T-helper 1 cell treated with Interleukin-12 subunit alpha and Interleukin-12 subunit beta and Interleukin-4 antibody, amounts not matched to agents 30 μg/mL and 1 μg/mL, for 36 hours (primary cell): Measurements from ENCODE around the gene NCAPD2.
"Not testable (repeated sequence)": the region's sequence is repeated elsewhere in the genome, so short reads cannot be mapped to it uniquely, and the experiment has no call there.

Experiments
- H3K27ac Mint-ChIP-seq: one replicate; pipeline ENCODE4 v1.8.0; 2021; ENCODE audit warnings: mild to moderate bottlenecking, mixed read lengths
- H3K27me3 Mint-ChIP-seq: one replicate; pipeline ENCODE4 v1.8.0; 2021; ENCODE audit warnings: low read depth, mixed read lengths
- H3K36me3 Mint-ChIP-seq: one replicate; pipeline ENCODE4 v1.8.0; 2021; ENCODE audit warnings: low read depth, mixed read lengths
- H3K4me1 Mint-ChIP-seq: one replicate; pipeline ENCODE4 v1.8.0; 2021; ENCODE audit warnings: low read depth, mixed read lengths
- H3K4me3 Mint-ChIP-seq: one replicate; pipeline ENCODE4 v1.8.0; 2021; ENCODE audit warnings: mild to moderate bottlenecking, moderate library complexity, mixed read lengths
- H3K9me3 Mint-ChIP-seq: one replicate; pipeline ENCODE4 v1.8.0; 2021; ENCODE audit warnings: mixed read lengths

NCAPD2 gene

GRCh38 chr12:6532927-6533652 lies 39.2 kb downstream of the NCAPD2 start:
- H3K36me3 Mint-ChIP-seq, result peaks cover 57% of the 10 kb centered on the region
- peak overlapping the region; percentile 98 for H3K27ac Mint-ChIP-seq
- peaks cover 39% of the 10 kb centered on the region for H3K4me1 Mint-ChIP-seq

DNA sequence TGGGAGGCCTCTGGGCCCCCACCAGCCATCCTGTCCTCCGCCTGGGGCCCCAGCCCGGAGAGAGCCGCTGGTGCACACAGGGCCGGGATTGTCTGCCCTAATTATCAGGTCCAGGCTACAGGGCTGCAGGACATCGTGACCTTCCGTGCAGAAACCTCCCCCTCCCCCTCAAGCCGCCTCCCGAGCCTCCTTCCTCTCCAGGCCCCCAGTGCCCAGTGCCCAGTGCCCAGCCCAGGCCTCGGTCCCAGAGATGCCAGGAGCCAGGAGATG lies 39.7 kb downstream of the NCAPD2 start:
- H3K9me3 Mint-ChIP-seq, result no peaks in the 10 kb centered on the region
- H3K4me3 Mint-ChIP-seq, result peak overlapping the region; percentile 92
- H3K27ac Mint-ChIP-seq, result peak overlapping the region; percentile 98
- peaks cover 54% of the 10 kb centered on the region for H3K36me3 Mint-ChIP-seq
- peaks cover 39% of the 10 kb centered on the region for H3K4me1 Mint-ChIP-seq
- H3K27me3 Mint-ChIP-seq, result no peaks in the 10 kb centered on the region

More at GRCh38 chr12:6532927-6533652, 39.2 kb downstream of the NCAPD2 start:
- Mint-ChIP-seq H3K27me3 (no peaks in the 10 kb centered on the region), H3K9me3 (no peaks in the 10 kb centered on the region), H3K4me3 (peak overlapping the region; percentile 92)

DNA sequence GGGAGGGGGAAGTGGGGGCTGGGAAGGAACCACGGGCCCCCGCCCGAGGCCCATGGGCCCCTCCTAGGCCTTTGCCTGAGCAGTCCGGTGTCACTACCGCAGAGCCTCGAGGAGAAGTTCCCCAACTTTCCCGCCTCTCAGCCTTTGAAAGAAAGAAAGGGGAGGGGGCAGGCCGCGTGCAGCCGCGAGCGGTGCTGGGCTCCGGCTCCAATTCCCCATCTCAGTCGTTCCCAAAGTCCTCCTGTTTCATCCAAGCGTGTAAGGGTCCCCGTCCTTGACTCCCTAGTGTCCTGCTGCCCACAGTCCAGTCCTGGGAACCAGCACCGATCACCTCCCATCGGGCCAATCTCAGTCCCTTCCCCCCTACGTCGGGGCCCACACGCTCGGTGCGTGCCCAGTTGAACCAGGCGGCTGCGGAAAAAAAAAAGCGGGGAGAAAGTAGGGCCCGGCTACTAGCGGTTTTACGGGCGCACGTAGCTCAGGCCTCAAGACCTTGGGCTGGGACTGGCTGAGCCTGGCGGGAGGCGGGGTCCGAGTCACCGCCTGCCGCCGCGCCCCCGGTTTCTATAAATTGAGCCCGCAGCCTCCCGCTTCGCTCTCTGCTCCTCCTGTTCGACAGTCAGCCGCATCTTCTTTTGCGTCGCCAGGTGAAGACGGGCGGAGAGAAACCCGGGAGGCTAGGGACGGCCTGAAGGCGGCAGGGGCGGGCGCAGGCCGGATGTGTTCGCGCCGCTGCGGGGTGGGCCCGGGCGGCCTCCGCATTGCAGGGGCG lies 40.2 kb downstream of the NCAPD2 start, which contains the start of gene GAPDH:
Gene GAPDH, plus strand, starts transcription at position 595 of the 772 bp plus-strand sequence. CDS start 316 bp downstream, outside the sequence.
- Mint-ChIP-seq H3K9me3 (no peaks in the 10 kb centered on the region), H3K36me3 (peaks cover 51% of the 10 kb centered on the region), H3K4me3 (peak within 1 kb of the TSS; percentile 92), H3K27me3 (no peaks in the 10 kb centered on the region), H3K27ac (peak within 1 kb of the TSS; percentile 98), H3K4me1 (peaks cover 40% of the 10 kb centered on the region)

- Mint-ChIP-seq H3K9me3 (no peaks in the 10 kb centered on the region), H3K4me3 (peak overlapping the region; percentile 92), H3K27ac (peak overlapping the region; percentile 98), H3K27me3 (no peaks in the 10 kb centered on the region), H3K4me1 (peaks cover 45% of the 10 kb centered on the region), H3K36me3 (peaks cover 56% of the 10 kb centered on the region)
Measured at GRCh38 chr12:6534695-6534944, 40.7 kb downstream of the NCAPD2 start.

DNA sequence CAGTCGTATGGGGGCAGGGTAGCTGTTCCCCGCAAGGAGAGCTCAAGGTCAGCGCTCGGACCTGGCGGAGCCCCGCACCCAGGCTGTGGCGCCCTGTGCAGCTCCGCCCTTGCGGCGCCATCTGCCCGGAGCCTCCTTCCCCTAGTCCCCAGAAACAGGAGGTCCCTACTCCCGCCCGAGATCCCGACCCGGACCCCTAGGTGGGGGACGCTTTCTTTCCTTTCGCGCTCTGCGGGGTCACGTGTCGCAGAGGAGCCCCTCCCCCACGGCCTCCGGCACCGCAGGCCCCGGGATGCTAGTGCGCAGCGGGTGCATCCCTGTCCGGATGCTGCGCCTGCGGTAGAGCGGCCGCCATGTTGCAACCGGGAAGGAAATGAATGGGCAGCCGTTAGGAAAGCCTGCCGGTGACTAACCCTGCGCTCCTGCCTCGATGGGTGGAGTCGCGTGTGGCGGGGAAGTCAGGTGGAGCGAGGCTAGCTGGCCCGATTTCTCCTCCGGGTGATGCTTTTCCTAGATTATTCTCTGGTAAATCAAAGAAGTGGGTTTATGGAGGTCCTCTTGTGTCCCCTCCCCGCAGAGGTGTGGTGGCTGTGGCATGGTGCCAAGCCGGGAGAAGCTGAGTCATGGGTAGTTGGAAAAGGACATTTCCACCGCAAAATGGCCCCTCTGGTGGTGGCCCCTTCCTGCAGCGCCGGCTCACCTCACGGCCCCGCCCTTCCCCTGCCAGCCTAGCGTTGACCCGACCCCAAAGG lies 41.2 kb downstream of the NCAPD2 start:
- Mint-ChIP-seq H3K36me3 (peaks cover 56% of the 10 kb centered on the region), H3K27me3 (no peaks in the 10 kb centered on the region), H3K4me3 (peak overlapping the region; percentile 92), H3K27ac (peak overlapping the region; percentile 98), H3K9me3 (no peaks in the 10 kb centered on the region), H3K4me1 (peaks cover 50% of the 10 kb centered on the region)

DNA sequence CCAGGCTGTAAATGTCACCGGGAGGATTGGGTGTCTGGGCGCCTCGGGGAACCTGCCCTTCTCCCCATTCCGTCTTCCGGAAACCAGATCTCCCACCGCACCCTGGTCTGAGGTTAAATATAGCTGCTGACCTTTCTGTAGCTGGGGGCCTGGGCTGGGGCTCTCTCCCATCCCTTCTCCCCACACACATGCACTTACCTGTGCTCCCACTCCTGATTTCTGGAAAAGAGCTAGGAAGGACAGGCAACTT lies 41.7 kb downstream of the NCAPD2 start:
- Mint-ChIP-seq H3K36me3 (peaks cover 51% of the 10 kb centered on the region), H3K4me1 (peaks cover 49% of the 10 kb centered on the region), H3K4me3 (peak overlapping the region; percentile 92), H3K27ac (peak overlapping the region; percentile 98), H3K27me3 (no peaks in the 10 kb centered on the region), H3K9me3 (no peaks in the 10 kb centered on the region)

DNA sequence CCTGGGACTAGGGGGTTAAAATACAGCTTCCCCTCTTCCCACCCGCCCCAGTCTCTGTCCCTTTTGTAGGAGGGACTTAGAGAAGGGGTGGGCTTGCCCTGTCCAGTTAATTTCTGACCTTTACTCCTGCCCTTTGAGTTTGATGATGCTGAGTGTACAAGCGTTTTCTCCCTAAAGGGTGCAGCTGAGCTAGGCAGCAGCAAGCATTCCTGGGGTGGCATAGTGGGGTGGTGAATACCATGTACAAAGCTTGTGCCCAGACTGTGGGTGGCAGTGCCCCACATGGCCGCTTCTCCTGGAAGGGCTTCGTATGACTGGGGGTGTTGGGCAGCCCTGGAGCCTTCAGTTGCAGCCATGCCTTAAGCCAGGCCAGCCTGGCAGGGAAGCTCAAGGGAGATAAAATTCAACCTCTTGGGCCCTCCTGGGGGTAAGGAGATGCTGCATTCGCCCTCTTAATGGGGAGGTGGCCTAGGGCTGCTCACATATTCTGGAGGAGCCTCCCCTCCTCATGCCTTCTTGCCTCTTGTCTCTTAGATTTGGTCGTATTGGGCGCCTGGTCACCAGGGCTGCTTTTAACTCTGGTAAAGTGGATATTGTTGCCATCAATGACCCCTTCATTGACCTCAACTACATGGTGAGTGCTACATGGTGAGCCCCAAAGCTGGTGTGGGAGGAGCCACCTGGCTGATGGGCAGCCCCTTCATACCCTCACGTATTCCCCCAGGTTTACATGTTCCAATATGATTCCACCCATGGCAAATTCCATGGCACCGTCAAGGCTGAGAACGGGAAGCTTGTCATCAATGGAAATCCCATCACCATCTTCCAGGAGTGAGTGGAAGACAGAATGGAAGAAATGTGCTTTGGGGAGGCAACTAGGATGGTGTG lies 42.3 kb downstream of the NCAPD2 start:
- peaks cover 51% of the 10 kb centered on the region for H3K4me1 Mint-ChIP-seq
- H3K27me3 Mint-ChIP-seq, result no peaks in the 10 kb centered on the region
- H3K4me3 Mint-ChIP-seq, result peak overlapping the region; percentile 92
- no peaks in the 10 kb centered on the region for H3K9me3 Mint-ChIP-seq
- H3K36me3 Mint-ChIP-seq, result peaks cover 47% of the 10 kb centered on the region
- H3K27ac Mint-ChIP-seq, result peak overlapping the region; percentile 98

DNA sequence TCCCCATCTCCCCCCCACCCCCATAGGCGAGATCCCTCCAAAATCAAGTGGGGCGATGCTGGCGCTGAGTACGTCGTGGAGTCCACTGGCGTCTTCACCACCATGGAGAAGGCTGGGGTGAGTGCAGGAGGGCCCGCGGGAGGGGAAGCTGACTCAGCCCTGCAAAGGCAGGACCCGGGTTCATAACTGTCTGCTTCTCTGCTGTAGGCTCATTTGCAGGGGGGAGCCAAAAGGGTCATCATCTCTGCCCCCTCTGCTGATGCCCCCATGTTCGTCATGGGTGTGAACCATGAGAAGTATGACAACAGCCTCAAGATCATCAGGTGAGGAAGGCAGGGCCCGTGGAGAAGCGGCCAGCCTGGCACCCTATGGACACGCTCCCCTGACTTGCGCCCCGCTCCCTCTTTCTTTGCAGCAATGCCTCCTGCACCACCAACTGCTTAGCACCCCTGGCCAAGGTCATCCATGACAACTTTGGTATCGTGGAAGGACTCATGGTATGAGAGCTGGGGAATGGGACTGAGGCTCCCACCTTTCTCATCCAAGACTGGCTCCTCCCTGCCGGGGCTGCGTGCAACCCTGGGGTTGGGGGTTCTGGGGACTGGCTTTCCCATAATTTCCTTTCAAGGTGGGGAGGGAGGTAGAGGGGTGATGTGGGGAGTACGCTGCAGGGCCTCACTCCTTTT lies 43.1 kb downstream of the NCAPD2 start:
- Mint-ChIP-seq H3K27me3 (no peaks in the 10 kb centered on the region), H3K36me3 (peaks cover 43% of the 10 kb centered on the region), H3K27ac (peak overlapping the region; percentile 98), H3K4me1 (peaks cover 50% of the 10 kb centered on the region), H3K4me3 (peak overlapping the region; percentile 92), H3K9me3 (no peaks in the 10 kb centered on the region)

DNA sequence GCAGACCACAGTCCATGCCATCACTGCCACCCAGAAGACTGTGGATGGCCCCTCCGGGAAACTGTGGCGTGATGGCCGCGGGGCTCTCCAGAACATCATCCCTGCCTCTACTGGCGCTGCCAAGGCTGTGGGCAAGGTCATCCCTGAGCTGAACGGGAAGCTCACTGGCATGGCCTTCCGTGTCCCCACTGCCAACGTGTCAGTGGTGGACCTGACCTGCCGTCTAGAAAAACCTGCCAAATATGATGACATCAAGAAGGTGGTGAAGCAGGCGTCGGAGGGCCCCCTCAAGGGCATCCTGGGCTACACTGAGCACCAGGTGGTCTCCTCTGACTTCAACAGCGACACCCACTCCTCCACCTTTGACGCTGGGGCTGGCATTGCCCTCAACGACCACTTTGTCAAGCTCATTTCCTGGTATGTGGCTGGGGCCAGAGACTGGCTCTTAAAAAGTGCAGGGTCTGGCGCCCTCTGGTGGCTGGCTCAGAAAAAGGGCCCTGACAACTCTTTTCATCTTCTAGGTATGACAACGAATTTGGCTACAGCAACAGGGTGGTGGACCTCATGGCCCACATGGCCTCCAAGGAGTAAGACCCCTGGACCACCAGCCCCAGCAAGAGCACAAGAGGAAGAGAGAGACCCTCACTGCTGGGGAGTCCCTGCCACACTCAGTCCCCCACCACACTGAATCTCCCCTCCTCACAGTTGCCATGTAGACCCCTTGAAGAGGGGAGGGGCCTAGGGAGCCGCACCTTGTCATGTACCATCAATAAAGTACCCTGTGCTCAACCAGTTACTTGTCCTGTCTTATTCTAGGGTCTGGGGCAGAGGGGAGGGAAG lies 43.9 kb downstream of the NCAPD2 start:
- H3K27me3 Mint-ChIP-seq, result not testable (repeated sequence)
- H3K36me3 Mint-ChIP-seq, result peaks cover 36% of the 10 kb centered on the region

GRCh38 chr12:6538420-6539313 lies 44.8 kb downstream of the NCAPD2 start:
- peaks cover 45% of the 10 kb centered on the region for H3K4me1 Mint-ChIP-seq
- H3K36me3 Mint-ChIP-seq, result peaks cover 34% of the 10 kb centered on the region

More for the DNA sequence above, 43.9 kb downstream of the NCAPD2 start:
- Mint-ChIP-seq H3K4me1 (peaks cover 48% of the 10 kb centered on the region), H3K27ac (peak overlapping the region; percentile 98), H3K4me3 (peak overlapping the region; percentile 92)
- not testable (repeated sequence) for H3K9me3 Mint-ChIP-seq

GRCh38 chr12:6539314-6539682 lies 45.4 kb downstream of the NCAPD2 start:
- no peak overlapping the region for H3K4me3 Mint-ChIP-seq
- peaks cover 35% of the 10 kb centered on the region for H3K36me3 Mint-ChIP-seq
- peaks cover 42% of the 10 kb centered on the region for H3K4me1 Mint-ChIP-seq

More at GRCh38 chr12:6538420-6539313, 44.8 kb downstream of the NCAPD2 start:
- Mint-ChIP-seq H3K27me3 (no peaks in the 10 kb centered on the region), H3K27ac (peak overlapping the region; percentile 86), H3K4me3 (peak overlapping the region; percentile 10), H3K9me3 (no peaks in the 10 kb centered on the region)

GRCh38 chr12:6539707-6540134 lies 45.8 kb downstream of the NCAPD2 start:
- Mint-ChIP-seq H3K36me3 (peaks cover 37% of the 10 kb centered on the region), H3K4me3 (peak overlapping the region; percentile 56), H3K27ac (peak overlapping the region; percentile 86), H3K9me3 (no peaks in the 10 kb centered on the region), H3K4me1 (peaks cover 42% of the 10 kb centered on the region), H3K27me3 (no peaks in the 10 kb centered on the region)

More at GRCh38 chr12:6539314-6539682, 45.4 kb downstream of the NCAPD2 start:
- Mint-ChIP-seq H3K9me3 (no peaks in the 10 kb centered on the region), H3K27ac (peak overlapping the region; percentile 86), H3K27me3 (no peaks in the 10 kb centered on the region)
